ENCODE measurements around the gene IDH3A.

The IDH3A gene

DNA sequence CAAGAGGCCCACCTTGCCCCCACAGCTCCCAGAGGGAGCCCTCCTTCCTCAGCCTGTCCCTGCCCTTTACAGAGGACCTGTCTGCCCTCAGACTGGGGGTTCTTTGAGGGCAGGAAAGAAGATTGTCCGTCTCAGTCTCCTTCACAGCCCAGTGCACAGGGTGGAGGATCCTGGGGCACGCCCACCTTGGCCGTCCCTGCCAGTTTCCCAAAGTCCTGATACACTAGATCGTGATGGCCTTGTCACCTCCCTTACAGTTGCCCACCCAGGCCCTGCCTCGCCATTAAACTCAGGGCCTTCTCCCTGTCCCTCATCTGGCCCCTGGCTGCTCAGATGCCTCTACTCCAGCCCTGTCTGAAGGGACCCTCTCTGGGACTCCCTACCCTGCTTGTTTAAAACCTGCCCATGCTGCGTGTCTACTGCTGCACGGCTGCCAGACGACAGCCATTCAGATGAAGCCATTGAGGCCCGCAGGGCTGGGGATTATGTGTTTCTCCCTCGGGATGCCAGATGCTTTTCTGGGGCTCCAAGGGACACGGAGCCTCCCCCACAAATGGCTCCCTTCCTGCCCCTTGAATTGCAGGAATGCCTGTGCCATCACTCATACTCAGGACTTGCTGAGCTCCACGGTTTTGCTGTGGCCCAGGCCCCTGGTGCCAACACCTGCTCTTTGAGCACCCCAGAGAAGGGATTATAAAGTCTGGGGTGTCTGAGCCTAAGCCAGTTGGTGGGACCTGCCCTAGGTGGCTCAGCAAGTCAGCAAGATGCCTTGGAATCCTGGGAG is 57.4 kb downstream of the IDH3A start:
- H3K4ac ChIP-seq (ENCODE audit: low read length) = no peak overlapping the region
- no peaks in the 10 kb centered on the region for H3K36me3 ChIP-seq (replicated peaks in 1 of 2; ENCODE audit: control insufficient read depth in 2 of 2, insufficient read depth in 2 of 2, low read length in 2 of 2)
- H2AFZ ChIP-seq (ENCODE audit: low read length) = no peak overlapping the region
- H3K27ac ChIP-seq (replicated peaks; ENCODE audit: low read length) = no peak overlapping the region
- H2BK5ac ChIP-seq (ENCODE audit: low read length) = peak overlapping the region; percentile 54
- peak overlapping the region; percentile 82 for H3K18ac ChIP-seq (ENCODE audit: low read length)
- no peak overlapping the region for H4K91ac ChIP-seq (ENCODE audit: low read depth, low read length, poor library complexity)
- peak overlapping the region; percentile 71 for H2BK15ac ChIP-seq (ENCODE audit: low read length)
- no peak overlapping the region for H2BK120ac ChIP-seq (ENCODE audit: low read depth, low read length)
- no peak overlapping the region for H3K4me2 ChIP-seq (ENCODE audit: insufficient read depth, low read length, poor library complexity, severe bottlenecking)
- no peaks in the 10 kb centered on the region for H3K9me3 ChIP-seq (replicated peaks in 1 of 2; ENCODE audit: control insufficient read depth in 2 of 2, insufficient read depth in 1 of 2, low read depth in 1 of 2, low read length in 2 of 2)
- no peak overlapping the region for H2BK12ac ChIP-seq (ENCODE audit: low read length)
- H3K23ac ChIP-seq (ENCODE audit: low read depth, low read length, poor library complexity) = no peak overlapping the region
- H3K79me1 ChIP-seq (ENCODE audit: low read depth, low read length) = no peaks in the 10 kb centered on the region
- no CpG with 5 or more reads among the region's 12 CpGs for WGBS, 2 donors (ENCODE audit: extremely low coverage in 2 of 2, insufficient read length in 2 of 2, insufficient replicate concordance in 1 of 2)
- DNase-seq (ENCODE audit: low spot score) = no peak
- peak overlapping the region; percentile 88 for H2AK5ac ChIP-seq (ENCODE audit: low read depth, low read length)
- H3K4me3 ChIP-seq (ENCODE audit: low read length in 2 of 2) = no peak overlapping the region
- H3K27me3 ChIP-seq (ENCODE audit: control insufficient read depth in 3 of 3, insufficient read depth in 3 of 3, low read depth in 1 of 3, low read length in 3 of 3) = peaks cover 0 to 10% (median 0%) of the 10 kb centered on the region in 3 experiments
- no peak overlapping the region for H3K14ac ChIP-seq (ENCODE audit: low read length)
- peaks cover 5 to 10% of the 10 kb centered on the region in 2 donors for H3K4me1 ChIP-seq (ENCODE audit: control insufficient read depth in 2 of 2, insufficient read depth in 1 of 2, low read depth in 1 of 2, low read length in 2 of 2)
- no peak overlapping the region for H4K8ac ChIP-seq (ENCODE audit: low read depth, low read length)
- no peak overlapping the region for H3K9ac ChIP-seq (ENCODE audit: low read depth, low read length, poor library complexity)

GRCh38 chr15:78207110-78207458 is 57.9 kb downstream of the IDH3A start:
- H3K36me3 ChIP-seq (replicated peaks in 1 of 2; ENCODE audit: control insufficient read depth in 2 of 2, insufficient read depth in 2 of 2, low read length in 2 of 2) = no peaks in the 10 kb centered on the region
- H3K18ac ChIP-seq (ENCODE audit: low read length) = no peak overlapping the region
- WGBS, 2 donors (ENCODE audit: extremely low coverage in 2 of 2, insufficient read length in 2 of 2, insufficient replicate concordance in 1 of 2) = no CpG with 5 or more reads among the region's 5 CpGs
- H3K27ac ChIP-seq (replicated peaks; ENCODE audit: low read length) = no peak overlapping the region
- no peak overlapping the region for H3K9ac ChIP-seq (ENCODE audit: low read depth, low read length, poor library complexity)
- no peaks in the 10 kb centered on the region for H3K9me3 ChIP-seq (replicated peaks in 1 of 2; ENCODE audit: control insufficient read depth in 2 of 2, insufficient read depth in 1 of 2, low read depth in 1 of 2, low read length in 2 of 2)
- H2BK15ac ChIP-seq (ENCODE audit: low read length) = no peak overlapping the region
- no peak overlapping the region for H2AK5ac ChIP-seq (ENCODE audit: low read depth, low read length)
- H2BK5ac ChIP-seq (ENCODE audit: low read length) = no peak overlapping the region
- no peak overlapping the region for H3K14ac ChIP-seq (ENCODE audit: low read length)
- no peak for DNase-seq (ENCODE audit: low spot score)
- no peak overlapping the region for H4K8ac ChIP-seq (ENCODE audit: low read depth, low read length)
- H2AFZ ChIP-seq (ENCODE audit: low read length) = no peak overlapping the region
- no peak overlapping the region for H3K4ac ChIP-seq (ENCODE audit: low read length)
- no peak overlapping the region for H4K91ac ChIP-seq (ENCODE audit: low read depth, low read length, poor library complexity)
- H3K4me1 ChIP-seq (ENCODE audit: control insufficient read depth in 2 of 2, insufficient read depth in 1 of 2, low read depth in 1 of 2, low read length in 2 of 2) = peaks cover 5 to 12% of the 10 kb centered on the region in 2 donors
- H3K27me3 ChIP-seq (ENCODE audit: control insufficient read depth in 3 of 3, insufficient read depth in 3 of 3, low read depth in 1 of 3, low read length in 3 of 3) = peaks cover 0 to 6% (median 0%) of the 10 kb centered on the region in 3 experiments
- H3K79me1 ChIP-seq (ENCODE audit: low read depth, low read length) = no peaks in the 10 kb centered on the region
- H3K4me2 ChIP-seq (ENCODE audit: insufficient read depth, low read length, poor library complexity, severe bottlenecking) = no peak overlapping the region
- no peak overlapping the region for H2BK12ac ChIP-seq (ENCODE audit: low read length)
- H3K23ac ChIP-seq (ENCODE audit: low read depth, low read length, poor library complexity) = no peak overlapping the region
- no peak overlapping the region for H2BK120ac ChIP-seq (ENCODE audit: low read depth, low read length)
- no peak overlapping the region for H3K4me3 ChIP-seq (ENCODE audit: low read length in 2 of 2)

GRCh38 chr15:78207641-78208340 is 58.6 kb downstream of the IDH3A start:
- Histone ChIP-seq H2BK120ac (ENCODE audit: low read depth, low read length) (no peak overlapping the region), H3K23ac (ENCODE audit: low read depth, low read length, poor library complexity) (no peak overlapping the region), H3K27me3 (ENCODE audit: control insufficient read depth in 3 of 3, insufficient read depth in 3 of 3, low read depth in 1 of 3, low read length in 3 of 3) (peaks cover 0 to 8% (median 0%) of the 10 kb centered on the region in 3 experiments), H3K9ac (ENCODE audit: low read depth, low read length, poor library complexity) (no peak overlapping the region), H3K27ac (replicated peaks; ENCODE audit: low read length) (no peak overlapping the region), H3K4me2 (ENCODE audit: insufficient read depth, low read length, poor library complexity, severe bottlenecking) (no peak overlapping the region), H2BK5ac (ENCODE audit: low read length) (no peak overlapping the region), H3K4me1 (ENCODE audit: control insufficient read depth in 2 of 2, insufficient read depth in 1 of 2, low read depth in 1 of 2, low read length in 2 of 2) (peaks cover 5 to 12% of the 10 kb centered on the region in 2 donors), H4K91ac (ENCODE audit: low read depth, low read length, poor library complexity) (no peak overlapping the region), H3K36me3 (replicated peaks in 1 of 2; ENCODE audit: control insufficient read depth in 2 of 2, insufficient read depth in 2 of 2, low read length in 2 of 2) (no peaks in the 10 kb centered on the region), H2BK12ac (ENCODE audit: low read length) (no peak overlapping the region), H3K9me3 (replicated peaks in 1 of 2; ENCODE audit: control insufficient read depth in 2 of 2, insufficient read depth in 1 of 2, low read depth in 1 of 2, low read length in 2 of 2) (no peaks in the 10 kb centered on the region), H3K4ac (ENCODE audit: low read length) (no peak overlapping the region), H3K4me3 (ENCODE audit: low read length in 2 of 2) (no peak overlapping the region), H4K8ac (ENCODE audit: low read depth, low read length) (no peak overlapping the region), H2BK15ac (ENCODE audit: low read length) (no peak overlapping the region), H2AK5ac (ENCODE audit: low read depth, low read length) (peak overlapping the region; percentile 31), H3K79me1 (ENCODE audit: low read depth, low read length) (no peaks in the 10 kb centered on the region), H2AFZ (ENCODE audit: low read length) (no peak overlapping the region), H3K14ac (ENCODE audit: low read length) (no peak overlapping the region), H3K18ac (ENCODE audit: low read length) (peak overlapping the region; percentile 2)
- no peak for DNase-seq (ENCODE audit: low spot score)
- no CpG with 5 or more reads among the region's 8 CpGs for WGBS, 2 donors (ENCODE audit: extremely low coverage in 2 of 2, insufficient read length in 2 of 2, insufficient replicate concordance in 1 of 2)

DNA sequence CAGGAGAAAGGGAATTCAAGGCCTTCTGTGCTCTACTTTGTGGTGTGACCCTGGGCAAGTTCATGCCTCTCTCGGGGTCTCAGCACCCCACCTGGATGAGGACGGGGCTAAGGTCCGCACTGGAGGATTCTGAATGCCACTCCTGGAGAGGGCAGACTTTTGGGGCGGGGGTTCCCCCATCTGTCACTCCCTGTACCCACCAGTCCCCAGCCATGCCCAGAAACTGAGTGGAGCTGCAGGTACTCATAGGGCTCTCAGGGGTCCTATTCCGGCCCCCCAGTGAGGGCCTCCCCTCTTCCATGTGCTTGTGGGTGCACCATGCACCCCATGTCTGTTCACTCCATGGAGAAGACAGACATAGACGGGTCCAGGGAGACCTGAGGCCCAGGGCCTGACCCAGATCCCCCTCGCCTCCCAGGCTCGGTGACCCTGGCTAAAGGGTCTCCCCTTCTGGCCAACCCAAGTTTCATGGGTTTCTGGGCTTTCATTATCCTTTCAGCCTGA is 59.2 kb downstream of the IDH3A start:
- H3K14ac ChIP-seq (ENCODE audit: low read length) = no peak overlapping the region
- H3K4me3 ChIP-seq (ENCODE audit: low read length in 2 of 2) = no peak overlapping the region
- peak overlapping the region; percentile 31 for H2AK5ac ChIP-seq (ENCODE audit: low read depth, low read length)
- H3K4ac ChIP-seq (ENCODE audit: low read length) = no peak overlapping the region
- WGBS, 2 donors (ENCODE audit: extremely low coverage in 2 of 2, insufficient read length in 2 of 2, insufficient replicate concordance in 1 of 2) = no CpG with 5 or more reads among the region's 8 CpGs
- no peaks in the 10 kb centered on the region for H3K36me3 ChIP-seq (replicated peaks in 1 of 2; ENCODE audit: control insufficient read depth in 2 of 2, insufficient read depth in 2 of 2, low read length in 2 of 2)
- H2BK5ac ChIP-seq (ENCODE audit: low read length) = no peak overlapping the region
- H3K79me1 ChIP-seq (ENCODE audit: low read depth, low read length) = no peaks in the 10 kb centered on the region
- no peak overlapping the region for H2AFZ ChIP-seq (ENCODE audit: low read length)
- no peak for DNase-seq (ENCODE audit: low spot score)
- no peak overlapping the region for H3K4me2 ChIP-seq (ENCODE audit: insufficient read depth, low read length, poor library complexity, severe bottlenecking)
- H3K4me1 ChIP-seq (ENCODE audit: control insufficient read depth in 2 of 2, insufficient read depth in 1 of 2, low read depth in 1 of 2, low read length in 2 of 2) = peaks cover 5 to 12% of the 10 kb centered on the region in 2 donors
- no peak overlapping the region for H3K9ac ChIP-seq (ENCODE audit: low read depth, low read length, poor library complexity)
- no peak overlapping the region for H2BK15ac ChIP-seq (ENCODE audit: low read length)
- H3K27ac ChIP-seq (replicated peaks; ENCODE audit: low read length) = no peak overlapping the region
- no peaks in the 10 kb centered on the region for H3K9me3 ChIP-seq (replicated peaks in 1 of 2; ENCODE audit: control insufficient read depth in 2 of 2, insufficient read depth in 1 of 2, low read depth in 1 of 2, low read length in 2 of 2)
- H3K27me3 ChIP-seq (ENCODE audit: control insufficient read depth in 3 of 3, insufficient read depth in 3 of 3, low read depth in 1 of 3, low read length in 3 of 3) = peaks cover 0 to 8% (median 0%) of the 10 kb centered on the region in 3 experiments
- no peak overlapping the region for H3K23ac ChIP-seq (ENCODE audit: low read depth, low read length, poor library complexity)
- H2BK120ac ChIP-seq (ENCODE audit: low read depth, low read length) = no peak overlapping the region
- H4K91ac ChIP-seq (ENCODE audit: low read depth, low read length, poor library complexity) = no peak overlapping the region
- no peak overlapping the region for H2BK12ac ChIP-seq (ENCODE audit: low read length)
- H3K18ac ChIP-seq (ENCODE audit: low read length) = no peak overlapping the region
- no peak overlapping the region for H4K8ac ChIP-seq (ENCODE audit: low read depth, low read length)

All from neuronal stem cell (in vitro differentiated cells).